Heart left ventricle (tissue), 16 donors: ENCODE data around the gene AUH. TPM values are rescaled to one million over a fixed set of nuclear protein-coding genes. Genes with fewer than 3 reads are reported as not detected.

Source experiments
- ATAC-seq, 4 donors: fragments of 200-7000 bp; cut with Tn5 transposase; one replicate each; pipeline ENCODE4 v1.9.1; 2020 to 2022; ENCODE audit warnings: moderate library complexity in 4 of 4, mild to moderate bottlenecking in 3 of 4, moderate number of reproducible peaks in 1 of 4
- DNase-seq, 5 donors: peaks; one replicate each; pipeline ENCODE4 v3.0.0-alpha.2; 2020
- H3K27ac ChIP-seq, 12 donors: fragments of 200-600 bp; sonication (generic) in 4 of 12; one replicate each; pipeline versions ENCODE4 v1.5.0 to v1.8.0; 2016 to 2022; ENCODE audit warnings: mild to moderate bottlenecking in 2 of 12
- H3K27me3 ChIP-seq, 9 donors: fragments of 200-600 bp; sonication (generic) in 2 of 9; one replicate each; pipeline versions ENCODE4 v1.5.1 to v1.8.0; 2016 to 2022; ENCODE audit warnings: mild to moderate bottlenecking in 3 of 9
- H3K36me3 ChIP-seq, 9 donors: fragments of 200-600 bp; sonication (generic) in 2 of 9; one replicate each; pipeline versions ENCODE4 v1.5.0 to v1.8.0; 2018 to 2022; ENCODE audit warnings: mild to moderate bottlenecking in 2 of 9
- H3K4me1 ChIP-seq, 12 donors: fragments of 200-600 bp; sonication (generic) in 4 of 12; one replicate each; pipeline versions ENCODE4 v1.5.0 to v1.8.0; 2016 to 2022; ENCODE audit warnings: mild to moderate bottlenecking in 3 of 12
- H3K4me3 ChIP-seq, 12 donors: fragments of 200-600 bp; sonication (generic) in 4 of 12; one replicate each; pipeline versions ENCODE4 v1.5.0 to v1.8.0; 2017 to 2022; ENCODE audit warnings: mild to moderate bottlenecking in 9 of 12, moderate library complexity in 4 of 12
- H3K9me3 ChIP-seq, 12 donors: fragments of 200-600 bp; sonication (generic) in 4 of 12; one replicate each; pipeline versions ENCODE4 v1.5.0 to v1.8.0; 2016 to 2022; ENCODE audit warnings: mild to moderate bottlenecking in 1 of 12
- CTCF ChIP-seq, 12 donors: fragments of 200-600 bp; sonication (generic) in 4 of 12; IDR thresholded peaks; one replicate each; pipeline versions ENCODE4 v1.5.0 to v1.8.0; 2018 to 2022; ENCODE audit warnings: antibody characterized with exemption in 12 of 12, mild to moderate bottlenecking in 5 of 12
- POLR2A ChIP-seq, 2 donors: fragments of 450-650 bp; IDR thresholded peaks; one replicate each; pipeline ENCODE4 v1.6.1; 2017; ENCODE audit warnings: antibody characterized with exemption in 2 of 2, mild to moderate bottlenecking in 2 of 2, moderate library complexity in 2 of 2
- WGBS, 4 donors: extraction: QIAGEN DNeasy Blood & Tissue Kit in 2 of 4; methylation state at CpG; one replicate each; pipeline versions ENCODE4 v1.1.5 to v1.1.7; 2013 to 2018; 5-methylcytosine and 5-hydroxymethylcytosine counted together
- intact Hi-C, 10 donors: fragments of 100-400 bp; cut with DNase I; formaldehyde crosslinking; loops; one replicate each; pipeline versions ENCODE4 v1.11.1 to v1.14.2; 2022
- polyA plus RNA-seq, 2 donors: library from polyadenylated mRNA; stranded (reverse); fragments of 200-250 nt; gene quantifications; one replicate each; pipeline ENCODE4 v1.2.3, GENCODE V29; 2013
- total RNA-seq, 9 donors: library from RNA; depleted of rRNA in 2 of 9; stranded (reverse); fragments of >200 nt in 2 of 9; fragmentation: NEBNext Ultra II Directional in 3 of 9; extraction: Animal tissue kit (Norgen Biotek cat#: 25700) in 3 of 9; gene quantifications; one replicate each; pipeline versions ENCODE4 v1.1.0 to v1.2.4, GENCODE V29; 2016 to 2023
- donor health status: ischemic (EF 13 %, LVEDD 7.1; RV severe dilation, severe dysfunction).
- donor health status: healthy with polysubstance abuse.
- donor health status: DM: no; HTN: yes; CAD: no.
- donor health status: DM: no; HTN: no; CAD: no.
- donor health status: ischemic (EF 25% LVEDD 6.9; RV normal size, moderate dysfunction).
- donor health status: ischemic (EF 25% LVEDD 5.7; RV mildly dilated, moderate dysfunction).
- donor health status: healthy.
- donor health status: DM: yes; HTN: yes; CAD: no.
- donor health status: ischemic (EF 35%, LVEDD 5.7; RV mildly dilated, moderate dysfunction).
- donor health status: nonischemic (EF 11% LVEDD 7.7; RV severe dilation, severe dysfunction).
- donor health status: DM: yes; HTN: yes; CAD: no.
- donor health status: PGD.
- donor health status: ischemic (EF 29% LVEDD 5.4; RV normal size, mild dysfunction).
- donor health status: nonischemic (EF 23%, LVEDD 6.1; RV moderate dilation, normal function).

AUH gene
- total and polyA plus RNA-seq, 11 donors, result 19.0 to 54.7 (median 39.7) TPM

- Histone ChIP-seq H3K4me1 (peaks cover 0 to 30% (median 10%) of the 10 kb centered on the region in 12 donors), H3K4me3 (no peak overlapping the region), H3K27ac (no peak overlapping the region), H3K27me3 (no peaks in the 10 kb centered on the region), H3K36me3 (peaks cover under 1 to 39% (median 16%) of the 10 kb centered on the region in 9 donors), H3K9me3 (peaks cover 0 to under 1% (median 0%) of the 10 kb centered on the region in 12 donors)
- DNase-seq (no peak), ATAC-seq (no peak)
- WGBS, 4 donors, result 94 to 100% (median 96%) methylated on average over 1 of the region's 1 CpG
- intact Hi-C loops, result loop anchor here in 1 of 10 donors (5.0 kb wide), 1 partner anchor 49 kb away; no protein-coding TSS in a partner anchor
- no peak for TF ChIP-seq CTCF (IDR thresholded peaks at IDR 0.05)
- no peak for TF ChIP-seq POLR2A (IDR thresholded peaks at IDR 0.05)
Observed at GRCh38 chr9:91336786-91337185, 24.9 kb downstream of the AUH start.

GRCh38 chr9:91334053-91334452, 27.7 kb downstream of the AUH start:
- intact Hi-C loops, result no loop called here
- Histone ChIP-seq H3K27me3 (no peaks in the 10 kb centered on the region), H3K4me3 (no peak overlapping the region), H3K36me3 (peaks cover 0 to 19% (median under 1%) of the 10 kb centered on the region in 9 donors), H3K4me1 (peaks cover 0 to 10% (median 7%) of the 10 kb centered on the region in 12 donors), H3K27ac (no peak overlapping the region), H3K9me3 (peaks cover 0 to 7% (median 0%) of the 10 kb centered on the region in 12 donors)
- DNase-seq, result no peak
- ATAC-seq, result no peak
- no peak for TF ChIP-seq POLR2A (IDR thresholded peaks at IDR 0.05)
- no peak for TF ChIP-seq CTCF (IDR thresholded peaks at IDR 0.05)
- 84 to 90% (median 88%) methylated on average over 4 of the region's 4 CpGs for WGBS, 4 donors

- Histone ChIP-seq H3K4me3 (no peak overlapping the region), H3K27ac (peak overlapping the region in 1 of 12 donors; percentile 36), H3K36me3 (peaks cover 0 to 14% (median 0%) of the 10 kb centered on the region in 9 donors), H3K9me3 (peaks cover 0 to 7% (median 0%) of the 10 kb centered on the region in 12 donors), H3K4me1 (peaks cover 0 to 10% (median 7%) of the 10 kb centered on the region in 12 donors), H3K27me3 (no peaks in the 10 kb centered on the region)
- no peak for DNase-seq
- ATAC-seq, result no peak
- 95 to 99% (median 97%) methylated on average over 1 of the region's 1 CpG for WGBS, 4 donors
- TF ChIP-seq POLR2A (IDR thresholded peaks at IDR 0.05) (no peak), CTCF (IDR thresholded peaks at IDR 0.05) (no peak)
- intact Hi-C loops, result no loop called here
Observed at GRCh38 chr9:91333551-91333950, 28.2 kb downstream of the AUH start.

- H3K4me1 ChIP-seq, result peaks cover 0 to 10% (median 7%) of the 10 kb centered on the region in 12 donors
- peak overlapping the region in 6 of 12 donors; percentile 3 to 55 (median 35) for H3K27ac ChIP-seq
- WGBS, 4 donors, result 56 to 61% (median 58%) methylated on average over 12 of the region's 12 CpGs
- intact Hi-C loops, result no loop called here
- DNase-seq, result peak in 1 of 5 donors; percentile 12
- H3K27me3 ChIP-seq, result no peaks in the 10 kb centered on the region
- peaks cover 0 to 9% (median 0%) of the 10 kb centered on the region in 12 donors for H3K9me3 ChIP-seq
- no peak overlapping the region for H3K4me3 ChIP-seq
- peaks cover 0 to 5% (median 0%) of the 10 kb centered on the region in 9 donors for H3K36me3 ChIP-seq
- TF ChIP-seq POLR2A (IDR thresholded peaks at IDR 0.05), result no peak
- TF ChIP-seq CTCF (IDR thresholded peaks at IDR 0.05), result no peak
- peak; percentile 37 to 90 (median 60) for ATAC-seq
Observed at GRCh38 chr9:91332546-91333231, 29.0 kb downstream of the AUH start.
